OCI-LY1 (cell line): ENCODE results near the gene DET1.

Experiments used
- H2AFZ ChIP-seq: fragments of 200-600 bp; sonication (generic), shearing (Covaris generic); 2 replicates; pipeline ENCODE4 v1.6.0; 2014; ENCODE audit warnings: antibody characterized with exemption, mild to moderate bottlenecking, low read length
- H3F3A ChIP-seq: fragments of 200-600 bp; sonication (generic), shearing (Covaris generic); 2 replicates; pipeline ENCODE4 v1.6.0; 2014; ENCODE audit warnings: mild to moderate bottlenecking, antibody characterized with exemption, low read length, moderate library complexity; ENCODE audit not compliant: insufficient read depth
- H3K27ac ChIP-seq: fragments of 200-600 bp; sonication (generic); 2 replicates; pipeline ENCODE4 v1.5.1; 2014; ENCODE audit warnings: low read length, mixed run types, mild to moderate bottlenecking, low read depth; ENCODE audit not compliant: poor library complexity, severe bottlenecking
- H3K27me3 ChIP-seq: fragments of 200-600 bp; sonication (generic); 2 replicates; pipeline ENCODE4 v1.6.0; 2014; ENCODE audit warnings: antibody characterized with exemption, mild to moderate bottlenecking, low read length, moderate library complexity; ENCODE audit not compliant: insufficient read depth
- H3K36me3 ChIP-seq: fragments of 200-600 bp; sonication (generic); 2 replicates; pipeline ENCODE4 v1.6.1; 2014; ENCODE audit warnings: mild to moderate bottlenecking, antibody characterized with exemption, low read length, moderate library complexity, mixed read lengths; ENCODE audit not compliant: insufficient read depth
- H3K4me1 ChIP-seq: fragments of 200-600 bp; sonication (generic); 2 replicates; pipeline ENCODE4 v1.5.1; 2014; ENCODE audit warnings: mild to moderate bottlenecking, low read length, moderate library complexity; ENCODE audit not compliant: insufficient read depth, severe bottlenecking
- H3K4me2 ChIP-seq: fragments of 200-600 bp; sonication (generic), shearing (Covaris generic); 2 replicates; pipeline ENCODE4 v1.6.1; 2014; ENCODE audit warnings: low read length
- H3K4me3 ChIP-seq: fragments of 200-600 bp; sonication (generic); 2 replicates; pipeline ENCODE4 v1.5.1; 2014; ENCODE audit warnings: low read length, low read depth, mild to moderate bottlenecking, mixed read lengths; ENCODE audit not compliant: poor library complexity, severe bottlenecking
- H3K79me2 ChIP-seq: fragments of 200-600 bp; shearing (Covaris generic); 2 replicates; pipeline ENCODE4 v1.6.1; 2016; ENCODE audit warnings: mixed run types, low read length, mixed read lengths; ENCODE audit not compliant: insufficient read depth
- H3K9ac ChIP-seq: fragments of 200-600 bp; sonication (generic), shearing (Covaris generic); 2 replicates; pipeline ENCODE4 v1.6.1; 2014; ENCODE audit warnings: mild to moderate bottlenecking, low read length, mixed read lengths
- H3K9me2 ChIP-seq: fragments of 200-600 bp; sonication (generic), shearing (Covaris generic); 2 replicates; pipeline ENCODE4 v1.6.1; 2014; ENCODE audit warnings: low read depth, mild to moderate bottlenecking, low read length, mixed read lengths
- H3K9me3 ChIP-seq: fragments of 200-600 bp; shearing (Covaris generic); 2 replicates; pipeline ENCODE4 v1.6.1; 2014; ENCODE audit warnings: low read length, mixed read lengths
- H4K20me1 ChIP-seq: fragments of 200-600 bp; sonication (generic), shearing (Covaris generic); 2 replicates; pipeline ENCODE4 v1.6.0; 2016; ENCODE audit warnings: mild to moderate bottlenecking, low read length; ENCODE audit not compliant: insufficient read depth
- CTCF ChIP-seq: fragments of 200-600 bp; sonication (generic), shearing (Covaris generic); IDR thresholded peaks from 2 replicates; pipeline ENCODE4 v1.5.1; 2017; ENCODE audit warnings: mild to moderate bottlenecking, antibody characterized with exemption, low read length, moderate library complexity, mixed read lengths
- EZH2 ChIP-seq: fragments of 200-600 bp; sonication (generic), shearing (Covaris generic); IDR thresholded peaks from 2 replicates; pipeline ENCODE4 v1.8.0; 2017; ENCODE audit warnings: borderline replicate concordance, mixed run types, mild to moderate bottlenecking, antibody characterized with exemption, low read length, moderate library complexity, mixed read lengths

The DET1 gene

GRCh38 chr15:88539441-88539840 is 7.0 kb downstream of the DET1 start:
- H3K36me3 ChIP-seq: no peaks in the 10 kb centered on the region
- TF ChIP-seq CTCF (no peak), EZH2 (no peak)
- H3K27ac ChIP-seq: no peak overlapping the region

DNA sequence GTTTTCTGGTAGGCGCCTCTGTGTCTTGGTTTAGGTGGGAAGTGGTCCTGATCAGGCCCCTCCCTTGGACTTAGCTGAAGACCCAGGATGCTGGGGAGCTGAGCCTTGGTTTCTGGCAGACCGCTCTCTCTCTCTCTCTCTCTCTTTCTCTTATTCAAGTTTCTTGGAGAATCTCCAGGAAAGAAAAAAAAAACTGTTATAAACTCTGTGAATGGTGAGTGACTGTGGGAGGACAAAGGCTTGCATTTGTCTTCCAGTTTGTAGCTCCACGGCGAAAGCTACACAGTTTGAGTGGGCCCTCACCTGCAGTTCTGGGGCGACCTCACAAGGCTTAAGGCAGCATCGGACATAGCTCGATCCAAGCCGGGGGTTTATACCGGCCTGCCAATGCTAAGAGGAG is 7.5 kb downstream of the DET1 start:
- Histone ChIP-seq H3K79me2 (no peaks in the 10 kb centered on the region), H3F3A (no peaks in the 10 kb centered on the region), H2AFZ (no peak overlapping the region), H3K4me2 (no peak overlapping the region), H3K4me1 (no peaks in the 10 kb centered on the region), H3K9ac (no peak overlapping the region), H4K20me1 (no peaks in the 10 kb centered on the region), H3K27me3 (no peaks in the 10 kb centered on the region), H3K9me2 (no peaks in the 10 kb centered on the region), H3K27ac (no peak overlapping the region), H3K4me3 (no peak overlapping the region), H3K9me3 (no peaks in the 10 kb centered on the region), H3K36me3 (no peaks in the 10 kb centered on the region)
- TF ChIP-seq CTCF: no peak

More at GRCh38 chr15:88539441-88539840, 7.0 kb downstream of the DET1 start:
- Histone ChIP-seq H2AFZ (no peak overlapping the region), H3K9me2 (no peaks in the 10 kb centered on the region), H3K4me3 (no peak overlapping the region), H3K9ac (no peak overlapping the region), H3K27me3 (no peaks in the 10 kb centered on the region), H3K4me2 (no peak overlapping the region), H3K79me2 (no peaks in the 10 kb centered on the region), H4K20me1 (no peaks in the 10 kb centered on the region), H3F3A (no peaks in the 10 kb centered on the region), H3K4me1 (no peaks in the 10 kb centered on the region), H3K9me3 (no peaks in the 10 kb centered on the region)

- no peak overlapping the region for H2AFZ ChIP-seq
- H3K4me1 ChIP-seq: no peaks in the 10 kb centered on the region
- H3K27ac ChIP-seq: no peak overlapping the region
- no peaks in the 10 kb centered on the region for H3K9me3 ChIP-seq
- H3F3A ChIP-seq: no peaks in the 10 kb centered on the region
- no peaks in the 10 kb centered on the region for H3K27me3 ChIP-seq
- no peak for TF ChIP-seq EZH2
- TF ChIP-seq CTCF: no peak
- H3K36me3 ChIP-seq: no peaks in the 10 kb centered on the region
- no peaks in the 10 kb centered on the region for H4K20me1 ChIP-seq
- no peaks in the 10 kb centered on the region for H3K9me2 ChIP-seq
- H3K9ac ChIP-seq: no peak overlapping the region
- H3K79me2 ChIP-seq: no peaks in the 10 kb centered on the region
- no peak overlapping the region for H3K4me3 ChIP-seq
- H3K4me2 ChIP-seq: no peak overlapping the region
Measured at GRCh38 chr15:88537591-88538317, 8.7 kb downstream of the DET1 start.
